ENCODE results near the gene GAS6. TPM values are rescaled to one million over a fixed set of nuclear protein-coding genes. Genes with fewer than 3 reads are reported as not detected.
A peak's percentile ranks its signal among the peaks of the same experiment; 100 is the strongest.
"Not testable (repeated sequence)": the region's sequence is repeated elsewhere in the genome, so short reads cannot be mapped to it uniquely, and the experiment has no call there.

GAS6 gene
- 47.6 TPM for total RNA-seq (ENCODE audit: unreplicated experiment)
- long read RNA-seq, transcript GAS6-201 (15 exons, 2,490 nt) = major isoform, 9 of 15 reads
- long read RNA-seq, partial matches to known transcripts = 2 of 15 reads
- long read RNA-seq, other reads (novel, unspliced or antisense) = 3 of 15 reads

GRCh38 chr13:113863524-113864272 lies at the start of gene GAS6:
TSS of gene GAS6 (minus strand) at chr13:113864076. CDS start at chr13:113863920, 156 bp downstream.
- Mint-ChIP-seq H3K27ac (ENCODE audit: unreplicated experiment) (peak within 1 kb of the TSS; percentile 77), H3K4me1 (ENCODE audit: low read depth, unreplicated experiment) (peaks cover 14% of the 10 kb centered on the region), H3K4me3 (ENCODE audit: unreplicated experiment) (peak within 1 kb of the TSS; percentile 89), H3K9me3 (ENCODE audit: unreplicated experiment) (peaks cover 20% of the 10 kb centered on the region), H3K36me3 (ENCODE audit: unreplicated experiment) (peaks cover 6% of the 10 kb centered on the region), H3K27me3 (ENCODE audit: unreplicated experiment) (peaks cover 11% of the 10 kb centered on the region)
- DNase-seq = peak; percentile 70
- TF ChIP-seq CTCF (IDR thresholded peaks at IDR 0.05; ENCODE audit: partially characterized antibody, unreplicated experiment) = no peak

GRCh38 chr13:113913408-113913807 lies 49.5 kb upstream of the GAS6 start:
- not testable (repeated sequence) for H3K4me1 Mint-ChIP-seq (ENCODE audit: low read depth, unreplicated experiment); H3K27ac Mint-ChIP-seq (ENCODE audit: unreplicated experiment); DNase-seq
- peaks cover 23% of the 10 kb centered on the region for H3K36me3 Mint-ChIP-seq (ENCODE audit: unreplicated experiment)
- peaks cover 15% of the 10 kb centered on the region for H3K27me3 Mint-ChIP-seq (ENCODE audit: unreplicated experiment)
- peak overlapping the region; percentile 54 for H3K4me3 Mint-ChIP-seq (ENCODE audit: unreplicated experiment)
- peaks cover 14% of the 10 kb centered on the region for H3K9me3 Mint-ChIP-seq (ENCODE audit: unreplicated experiment)

- DNase-seq = no peak
- TF ChIP-seq CTCF (IDR thresholded peaks at IDR 0.05; ENCODE audit: partially characterized antibody, unreplicated experiment) = no peak
- no peak overlapping the region for H3K27ac Mint-ChIP-seq (ENCODE audit: unreplicated experiment)
- H3K36me3 Mint-ChIP-seq (ENCODE audit: unreplicated experiment) = peaks cover 23% of the 10 kb centered on the region
- peaks cover 15% of the 10 kb centered on the region for H3K9me3 Mint-ChIP-seq (ENCODE audit: unreplicated experiment)
- H3K4me3 Mint-ChIP-seq (ENCODE audit: unreplicated experiment) = peak overlapping the region; percentile 17
- peaks cover 14% of the 10 kb centered on the region for H3K27me3 Mint-ChIP-seq (ENCODE audit: unreplicated experiment)
- peaks cover 15% of the 10 kb centered on the region for H3K4me1 Mint-ChIP-seq (ENCODE audit: low read depth, unreplicated experiment)
These were observed 48.7 kb upstream of the GAS6 start for GRCh38 chr13:113912596-113912995.

GRCh38 chr13:113907635-113908617 lies 44.0 kb upstream of the GAS6 start:
- H3K27me3 Mint-ChIP-seq (ENCODE audit: unreplicated experiment) = no peaks in the 10 kb centered on the region
- H3K27ac Mint-ChIP-seq (ENCODE audit: unreplicated experiment) = peak overlapping the region; percentile 77
- H3K9me3 Mint-ChIP-seq (ENCODE audit: unreplicated experiment) = peaks cover 2% of the 10 kb centered on the region
- peaks cover 20% of the 10 kb centered on the region for H3K4me1 Mint-ChIP-seq (ENCODE audit: low read depth, unreplicated experiment)
- no peak for DNase-seq
- H3K4me3 Mint-ChIP-seq (ENCODE audit: unreplicated experiment) = peak overlapping the region; percentile 53
- no peak for TF ChIP-seq CTCF (IDR thresholded peaks at IDR 0.05; ENCODE audit: partially characterized antibody, unreplicated experiment)
- H3K36me3 Mint-ChIP-seq (ENCODE audit: unreplicated experiment) = peaks cover 9% of the 10 kb centered on the region

- no peaks in the 10 kb centered on the region for H3K36me3 Mint-ChIP-seq (ENCODE audit: unreplicated experiment)
- H3K4me3 Mint-ChIP-seq (ENCODE audit: unreplicated experiment) = no peak overlapping the region
- no peaks in the 10 kb centered on the region for H3K27me3 Mint-ChIP-seq (ENCODE audit: unreplicated experiment)
- no peak for TF ChIP-seq CTCF (IDR thresholded peaks at IDR 0.05; ENCODE audit: partially characterized antibody, unreplicated experiment)
- DNase-seq = no peak
- peaks cover 2% of the 10 kb centered on the region for H3K9me3 Mint-ChIP-seq (ENCODE audit: unreplicated experiment)
- peaks cover 20% of the 10 kb centered on the region for H3K4me1 Mint-ChIP-seq (ENCODE audit: low read depth, unreplicated experiment)
- H3K27ac Mint-ChIP-seq (ENCODE audit: unreplicated experiment) = no peak overlapping the region
These were observed 42.7 kb upstream of the GAS6 start for GRCh38 chr13:113906571-113906970.

All from glutamatergic neuron (in vitro differentiated cells).